GM12878 (cell line): Measurements from ENCODE around the gene PDE3B. TPM values are rescaled to one million over a fixed set of nuclear protein-coding genes. Genes with fewer than 3 reads are reported as not detected.

ENCODE experiments used
- ASH2L ChIP-seq: fragments of 300-600, 200-600 bp; sonication (generic); IDR thresholded peaks from 2 replicates; pipeline ENCODE4 v1.6.1; 2017; ENCODE audit warnings: low read depth, mild to moderate bottlenecking, borderline replicate concordance
- ATF2 ChIP-seq: IDR thresholded peaks from 2 replicates; pipeline ENCODE4 v1.6.1; 2012; ENCODE audit warnings: low read length, inconsistent platforms
- CEBPZ ChIP-seq: fragments of 150-350 bp; IDR thresholded peaks from 2 replicates; pipeline ENCODE4 v1.6.1; 2016; ENCODE audit warnings: low read depth, low read length
- CHD2 ChIP-seq: IDR thresholded peaks from 2 replicates; pipeline ENCODE4 v1.6.1; 2011; ENCODE audit warnings: low read depth, low read length, improper control_type of control experiment, borderline replicate concordance
- CTCF ChIP-seq, 3 experiments: IDR thresholded peaks in 2 of 3; conservative IDR thresholded peaks in 1 of 3; 2 replicates each; pipeline ENCODE4 v1.5.1; 2011; ENCODE audit warnings: low read depth in 3 of 3, low read length in 3 of 3, mild to moderate bottlenecking in 3 of 3, control low read depth in 2 of 3, moderate library complexity in 2 of 3, inconsistent platforms in 1 of 3, mixed read lengths in 1 of 3; ENCODE audit not compliant: control insufficient read depth in 2 of 3, insufficient read depth in 1 of 3; ENCODE audit errors: extremely low read depth in 1 of 3
- ELK1 ChIP-seq: IDR thresholded peaks from 2 replicates; pipeline ENCODE4 v1.6.1; 2012; ENCODE audit warnings: low read depth, low read length, improper control_type of control experiment
- NKRF ChIP-seq: fragments of 450-650 bp; conservative IDR thresholded peaks from 2 replicates; pipeline ENCODE4 v1.6.1; 2017; ENCODE audit warnings: mild to moderate bottlenecking, moderate library complexity
- SKIL ChIP-seq: fragments of 450-650 bp; IDR thresholded peaks from 2 replicates; pipeline ENCODE4 v1.6.1; 2017; ENCODE audit warnings: mild to moderate bottlenecking, low read depth, inconsistent platforms; ENCODE audit not compliant: poor library complexity, severe bottlenecking
- SP1 ChIP-seq: IDR thresholded peaks from one replicate; pipeline ENCODE4 v1.6.1; 2011; ENCODE audit warnings: low read depth, low read length
- SREBF1 ChIP-seq: IDR thresholded peaks from 2 replicates; pipeline ENCODE4 v1.6.1; 2012; ENCODE audit warnings: mild to moderate bottlenecking, low read length
- SRF ChIP-seq, 2 experiments: IDR thresholded peaks; 2 replicates each; pipeline ENCODE4 v1.6.1; 2011; ENCODE audit warnings: low read depth in 2 of 2, low read length in 2 of 2, mild to moderate bottlenecking in 1 of 2, moderate library complexity in 1 of 2
- ZNF217 ChIP-seq: fragments of 450-650 bp; IDR thresholded peaks from 2 replicates; pipeline ENCODE4 v1.6.1; 2017; ENCODE audit warnings: antibody characterized with exemption, mild to moderate bottlenecking
- ZNF24 ChIP-seq: fragments of 450-650 bp; IDR thresholded peaks from 2 replicates; pipeline ENCODE4 v1.6.1; 2017; ENCODE audit warnings: antibody characterized with exemption, mild to moderate bottlenecking
- polyA plus RNA-seq, 11 experiments: library from polyadenylated mRNA; depleted of rRNA in 4 of 11; unstranded in 6 of 11; stranded (reverse) in 5 of 11; fragments of >200 nt; fragmentation: Nextera tagmentation in 4 of 11; fragmentation: Illumina TruSeq in 1 of 11; extraction: Ambion mirVana in 4 of 11; extraction: Trizol in 1 of 11; gene quantifications; 1 replicate in 1 of 11; 2 replicates in 10 of 11; pipeline versions ENCODE4 v1.2.1 to v1.2.3, GENCODE V29; 2011 to 2016; ENCODE audit warnings: inconsistent platforms in 2 of 11, missing spikeins in 2 of 11, low read depth in 1 of 11
- total RNA-seq, 4 experiments: library from RNA; depleted of rRNA in 3 of 4; stranded (reverse); fragments of >200 nt in 3 of 4; fragmentation: Illumina TruSeq in 1 of 4; extraction: Trizol in 1 of 4; gene quantifications; 2 replicates each; pipeline versions ENCODE4 v1.2.1 to v1.2.3, GENCODE V29; 2013 to 2021

Gene PDE3B
- total and polyA plus RNA-seq, 10 of the 15 experiments (the other 5 are each of a cell fraction or from before 2014, with no cell fraction given) = 0.04 to 3.1 (median 1.9) TPM

- no peak for TF ChIP-seq CEBPZ
- TF ChIP-seq SKIL = no peak
- TF ChIP-seq SP1 = peak; percentile 94
- TF ChIP-seq SREBF1 = no peak
- TF ChIP-seq ATF2 = peak; percentile 65; the same call in 1 of the 2 replicates
- no peak for TF ChIP-seq SRF (IDR thresholded peaks at IDR 0.05; ENCODE audit: low read depth in 2 of 2, low read length in 2 of 2)
- TF ChIP-seq NKRF = no peak
- no peak for TF ChIP-seq ELK1
- TF ChIP-seq CHD2 = no peak
- no peak for TF ChIP-seq ZNF24
- no peak for TF ChIP-seq ASH2L
- no peak for TF ChIP-seq CTCF (IDR thresholded peaks at IDR 0.05 in 2 of 3, conservative IDR thresholded peaks at IDR 0.05 in 1 of 3; ENCODE audit: control insufficient read depth in 2 of 3, extremely low read depth in 1 of 3, insufficient read depth in 1 of 3, low read depth in 3 of 3, low read length in 3 of 3)
- no peak for TF ChIP-seq ZNF217
Observed at GRCh38 chr11:14891143-14892035, 247.8 kb downstream of the PDE3B start (continued).
